WTC11 (cell line): Measurements from ENCODE around the gene CA5A. TPM values are rescaled to one million over a fixed set of nuclear protein-coding genes. Genes with fewer than 3 reads are reported as not detected.

ENCODE experiments used
- ATAC-seq: fragments of 200-7000 bp; cut with Tn5 transposase; 2 replicates; pipeline ENCODE4 v1.10.0; 2021; ENCODE audit warnings: mild to moderate bottlenecking, moderate library complexity
- CTCF ChIA-PET: fragments of 300-600 bp; sonication (Branson Sonifier 250); formaldehyde crosslinking; loops from one replicate; lab custom pipeline; 2021; ENCODE audit warnings: antibody characterized with exemption; lab: Charles Lee
- POLR2A ChIA-PET: fragments of 350-600 bp; sonication (Branson Sonifier 250); formaldehyde crosslinking; loops from one replicate; lab custom pipeline; 2021; ENCODE audit warnings: antibody characterized with exemption; lab: Charles Lee
- DNase-seq: peaks from one replicate; pipeline ENCODE4 v3.0.0; 2021; ENCODE audit warnings: low spot score
- H3K27ac Mint-ChIP-seq: 2 replicates; pipeline ENCODE4 v1.8.0; 2021; ENCODE audit warnings: mixed read lengths
- H3K27me3 Mint-ChIP-seq: 2 replicates; pipeline ENCODE4 v1.8.0; 2021; ENCODE audit warnings: low read depth, mild to moderate bottlenecking, moderate library complexity, mixed read lengths
- H3K36me3 Mint-ChIP-seq: 2 replicates; pipeline ENCODE4 v1.8.0; 2021; ENCODE audit warnings: mixed read lengths
- H3K4me1 Mint-ChIP-seq: 2 replicates; pipeline ENCODE4 v1.8.0; 2022; ENCODE audit warnings: mixed read lengths
- H3K4me3 Mint-ChIP-seq: 2 replicates; pipeline ENCODE4 v1.8.0; 2021; ENCODE audit warnings: mild to moderate bottlenecking, moderate library complexity, mixed read lengths
- H3K9me3 Mint-ChIP-seq: 2 replicates; pipeline ENCODE4 v1.8.0; 2021; ENCODE audit warnings: mixed read lengths
- CREM ChIP-seq: sonication (generic); formaldehyde crosslinking; IDR thresholded peaks from 2 replicates; pipeline ENCODE4 v1.8.1; 2022; ENCODE audit warnings: mild to moderate bottlenecking, missing genetic modification reagents, moderate library complexity
- ESRRA ChIP-seq: sonication (generic); formaldehyde crosslinking; IDR thresholded peaks from 2 replicates; pipeline ENCODE4 v1.8.1; 2022; ENCODE audit warnings: mild to moderate bottlenecking, missing genetic modification reagents, borderline replicate concordance
- IRF2 ChIP-seq: sonication (generic); formaldehyde crosslinking; IDR thresholded peaks from 2 replicates; pipeline ENCODE4 v1.8.0; 2022; ENCODE audit warnings: low read depth, missing genetic modification reagents, borderline replicate concordance
- MYBL2 ChIP-seq: sonication (generic); formaldehyde crosslinking; IDR thresholded peaks from 2 replicates; pipeline ENCODE4 v1.8.1; 2023; ENCODE audit warnings: mild to moderate bottlenecking, moderate library complexity, missing genetic modification reagents
- NR3C1 ChIP-seq: sonication (generic); formaldehyde crosslinking; conservative IDR thresholded peaks from 2 replicates; pipeline ENCODE4 v1.8.1; 2023; ENCODE audit warnings: low read depth, mild to moderate bottlenecking, missing genetic modification reagents
- PREB ChIP-seq: sonication (generic); formaldehyde crosslinking; IDR thresholded peaks from 2 replicates; pipeline ENCODE4 v1.8.1; 2022; ENCODE audit warnings: mild to moderate bottlenecking, missing genetic modification reagents, moderate library complexity, borderline replicate concordance
- TEAD1 ChIP-seq: sonication (generic); formaldehyde crosslinking; IDR thresholded peaks from 2 replicates; pipeline ENCODE4 v1.8.0; 2022; ENCODE audit warnings: mild to moderate bottlenecking, missing genetic modification reagents
- ZNF219 ChIP-seq: sonication (generic); formaldehyde crosslinking; IDR thresholded peaks from 2 replicates; pipeline ENCODE4 v1.8.0; 2023; ENCODE audit warnings: missing genetic modification reagents, mild to moderate bottlenecking, borderline replicate concordance
- ZNF263 ChIP-seq: sonication (generic); formaldehyde crosslinking; IDR thresholded peaks from 2 replicates; pipeline ENCODE4 v1.8.1; 2022; ENCODE audit warnings: low read depth, mild to moderate bottlenecking, moderate library complexity, missing genetic modification reagents
- ZNF416 ChIP-seq: fragments of 250-450 bp; sonication (Bioruptor Pico); IDR thresholded peaks from 2 replicates; pipeline ENCODE4 v1.9.0; 2021; ENCODE audit warnings: mild to moderate bottlenecking, inconsistent platforms
- ZNF671 ChIP-seq: fragments of 250-450 bp; sonication (Bioruptor Pico); IDR thresholded peaks from 2 replicates; pipeline ENCODE4 v1.8.0; 2021; ENCODE audit warnings: mild to moderate bottlenecking
- total RNA-seq: library from RNA; stranded (reverse); gene quantifications from 3 replicates; pipeline ENCODE4 v1.2.3, GENCODE V29; 2021
- TF ChIP-seq, protein P1 (sequence below): sonication (generic); formaldehyde crosslinking; IDR thresholded peaks from 2 replicates; pipeline ENCODE4 v1.8.0; 2022; ENCODE audit warnings: mild to moderate bottlenecking, missing genetic modification reagents
- TF ChIP-seq, protein P2 (sequence below): fragments of 250-450 bp; sonication (Bioruptor Pico); IDR thresholded peaks from 2 replicates; pipeline ENCODE4 v1.9.0; 2021; ENCODE audit warnings: moderate library complexity, mild to moderate bottlenecking, inconsistent platforms, borderline replicate concordance
- TF ChIP-seq, protein P3 (sequence below): sonication (generic); formaldehyde crosslinking; IDR thresholded peaks from 2 replicates; pipeline ENCODE4 v1.8.0; 2023; ENCODE audit warnings: missing genetic modification reagents
- TF ChIP-seq, protein P4 (sequence below): sonication (generic); formaldehyde crosslinking; conservative IDR thresholded peaks from 2 replicates; pipeline ENCODE4 v1.8.1; 2023; ENCODE audit warnings: mild to moderate bottlenecking, low read depth, missing genetic modification reagents, moderate library complexity
- TF ChIP-seq, protein P5 (sequence below): sonication (generic); formaldehyde crosslinking; IDR thresholded peaks from 2 replicates; pipeline ENCODE4 v1.8.1; 2022; ENCODE audit warnings: mild to moderate bottlenecking, moderate library complexity, missing genetic modification reagents

CA5A gene
- total RNA-seq, 1 experiment from 2014 or later, result not detected

- Mint-ChIP-seq H3K4me3 (no peak overlapping the region), H3K27me3 (no peaks in the 10 kb centered on the region), H3K36me3 (no peaks in the 10 kb centered on the region; the same call in 1 of the 2 replicates), H3K4me1 (peaks cover 33% of the 10 kb centered on the region), H3K9me3 (no peaks in the 10 kb centered on the region), H3K27ac (0 out of 2 replicates have a peak overlapping the region, but pooled peaks have one; percentile 55)
- ChIA-PET POLR2A (interaction anchor here (0.7 kb wide), 1 partner anchor 12 kb away, joined by 3 read pairs; the partner anchor contains the start of gene BANP), CTCF (no interaction called here)
- DNase-seq (no peak), ATAC-seq (no peak)
- TF ChIP-seq ZNF219 (CRISPR knock-in tag) (no peak), IRF2 (CRISPR knock-in tag) (no peak), ZNF263 (CRISPR knock-in tag) (no peak), MYBL2 (no peak), ESRRA (CRISPR knock-in tag) (no peak), CREM (CRISPR knock-in tag) (no peak), ZNF416 (CRISPR knock-in tag) (no peak), PREB (CRISPR knock-in tag) (no peak), TEAD1 (CRISPR knock-in tag) (no peak), NR3C1 (no peak)
- TF ChIP-seq, protein P1, sequence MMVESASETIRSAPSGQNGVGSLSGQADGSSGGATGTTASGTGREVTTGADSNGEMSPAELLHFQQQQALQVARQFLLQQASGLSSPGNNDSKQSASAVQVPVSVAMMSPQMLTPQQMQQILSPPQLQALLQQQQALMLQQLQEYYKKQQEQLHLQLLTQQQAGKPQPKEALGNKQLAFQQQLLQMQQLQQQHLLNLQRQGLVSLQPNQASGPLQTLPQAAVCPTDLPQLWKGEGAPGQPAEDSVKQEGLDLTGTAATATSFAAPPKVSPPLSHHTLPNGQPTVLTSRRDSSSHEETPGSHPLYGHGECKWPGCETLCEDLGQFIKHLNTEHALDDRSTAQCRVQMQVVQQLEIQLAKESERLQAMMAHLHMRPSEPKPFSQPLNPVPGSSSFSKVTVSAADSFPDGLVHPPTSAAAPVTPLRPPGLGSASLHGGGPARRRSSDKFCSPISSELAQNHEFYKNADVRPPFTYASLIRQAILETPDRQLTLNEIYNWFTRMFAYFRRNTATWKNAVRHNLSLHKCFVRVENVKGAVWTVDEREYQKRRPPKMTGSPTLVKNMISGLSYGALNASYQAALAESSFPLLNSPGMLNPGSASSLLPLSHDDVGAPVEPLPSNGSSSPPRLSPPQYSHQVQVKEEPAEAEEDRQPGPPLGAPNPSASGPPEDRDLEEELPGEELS (CRISPR knock-in tag), result no peak
- TF ChIP-seq, protein P2, sequence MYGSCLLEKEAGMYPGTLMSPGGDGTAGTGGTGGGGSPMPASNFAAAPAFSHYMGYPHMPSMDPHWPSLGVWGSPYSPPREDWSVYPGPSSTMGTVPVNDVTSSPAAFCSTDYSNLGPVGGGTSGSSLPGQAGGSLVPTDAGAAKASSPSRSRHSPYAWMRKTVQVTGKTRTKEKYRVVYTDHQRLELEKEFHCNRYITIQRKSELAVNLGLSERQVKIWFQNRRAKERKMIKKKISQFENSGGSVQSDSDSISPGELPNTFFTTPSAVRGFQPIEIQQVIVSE (CRISPR knock-in tag), result no peak
- TF ChIP-seq, protein P3, sequence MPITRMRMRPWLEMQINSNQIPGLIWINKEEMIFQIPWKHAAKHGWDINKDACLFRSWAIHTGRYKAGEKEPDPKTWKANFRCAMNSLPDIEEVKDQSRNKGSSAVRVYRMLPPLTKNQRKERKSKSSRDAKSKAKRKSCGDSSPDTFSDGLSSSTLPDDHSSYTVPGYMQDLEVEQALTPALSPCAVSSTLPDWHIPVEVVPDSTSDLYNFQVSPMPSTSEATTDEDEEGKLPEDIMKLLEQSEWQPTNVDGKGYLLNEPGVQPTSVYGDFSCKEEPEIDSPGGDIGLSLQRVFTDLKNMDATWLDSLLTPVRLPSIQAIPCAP (CRISPR knock-in tag), result no peak
- TF ChIP-seq, all 79 proteins: peak for 0
Observed at GRCh38 chr16:87963400-87963799, 27.1 kb upstream of the CA5A start.

DNA sequence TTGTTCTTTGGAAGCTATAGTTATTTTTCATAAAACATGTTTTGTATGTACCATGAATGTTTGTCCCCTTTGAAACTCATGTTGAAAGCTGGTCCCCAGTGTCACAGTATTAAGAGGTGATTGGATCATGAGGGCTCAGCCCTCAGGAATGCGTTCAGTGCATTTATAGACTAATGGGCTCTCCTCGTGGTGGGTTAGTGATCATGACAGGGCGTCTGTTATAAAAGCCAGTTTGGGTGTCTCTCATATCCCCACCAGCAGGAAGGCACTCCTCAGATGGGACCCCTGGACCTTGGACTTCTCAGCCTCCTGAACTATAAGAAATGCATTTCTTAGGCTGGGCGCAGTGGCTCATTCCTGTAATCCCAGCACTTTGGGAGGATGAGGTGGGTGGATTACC lies 25.3 kb upstream of the CA5A start:
- TF ChIP-seq, protein P4, sequence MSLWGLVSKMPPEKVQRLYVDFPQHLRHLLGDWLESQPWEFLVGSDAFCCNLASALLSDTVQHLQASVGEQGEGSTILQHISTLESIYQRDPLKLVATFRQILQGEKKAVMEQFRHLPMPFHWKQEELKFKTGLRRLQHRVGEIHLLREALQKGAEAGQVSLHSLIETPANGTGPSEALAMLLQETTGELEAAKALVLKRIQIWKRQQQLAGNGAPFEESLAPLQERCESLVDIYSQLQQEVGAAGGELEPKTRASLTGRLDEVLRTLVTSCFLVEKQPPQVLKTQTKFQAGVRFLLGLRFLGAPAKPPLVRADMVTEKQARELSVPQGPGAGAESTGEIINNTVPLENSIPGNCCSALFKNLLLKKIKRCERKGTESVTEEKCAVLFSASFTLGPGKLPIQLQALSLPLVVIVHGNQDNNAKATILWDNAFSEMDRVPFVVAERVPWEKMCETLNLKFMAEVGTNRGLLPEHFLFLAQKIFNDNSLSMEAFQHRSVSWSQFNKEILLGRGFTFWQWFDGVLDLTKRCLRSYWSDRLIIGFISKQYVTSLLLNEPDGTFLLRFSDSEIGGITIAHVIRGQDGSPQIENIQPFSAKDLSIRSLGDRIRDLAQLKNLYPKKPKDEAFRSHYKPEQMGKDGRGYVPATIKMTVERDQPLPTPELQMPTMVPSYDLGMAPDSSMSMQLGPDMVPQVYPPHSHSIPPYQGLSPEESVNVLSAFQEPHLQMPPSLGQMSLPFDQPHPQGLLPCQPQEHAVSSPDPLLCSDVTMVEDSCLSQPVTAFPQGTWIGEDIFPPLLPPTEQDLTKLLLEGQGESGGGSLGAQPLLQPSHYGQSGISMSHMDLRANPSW (CRISPR knock-in tag), result no peak
- no peak for TF ChIP-seq ZNF671 (CRISPR knock-in tag)
- TF ChIP-seq, protein P5, sequence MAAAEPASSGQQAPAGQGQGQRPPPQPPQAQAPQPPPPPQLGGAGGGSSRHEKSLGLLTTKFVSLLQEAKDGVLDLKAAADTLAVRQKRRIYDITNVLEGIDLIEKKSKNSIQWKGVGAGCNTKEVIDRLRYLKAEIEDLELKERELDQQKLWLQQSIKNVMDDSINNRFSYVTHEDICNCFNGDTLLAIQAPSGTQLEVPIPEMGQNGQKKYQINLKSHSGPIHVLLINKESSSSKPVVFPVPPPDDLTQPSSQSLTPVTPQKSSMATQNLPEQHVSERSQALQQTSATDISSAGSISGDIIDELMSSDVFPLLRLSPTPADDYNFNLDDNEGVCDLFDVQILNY (CRISPR knock-in tag), result no peak
- no peak for TF ChIP-seq ESRRA (CRISPR knock-in tag)
- no peaks in the 10 kb centered on the region for H3K27me3 Mint-ChIP-seq
- peaks cover 9% of the 10 kb centered on the region for H3K36me3 Mint-ChIP-seq
- peaks cover 36% of the 10 kb centered on the region for H3K4me1 Mint-ChIP-seq
- no peak for DNase-seq
- H3K9me3 Mint-ChIP-seq, result no peaks in the 10 kb centered on the region
- CTCF ChIA-PET, result interaction anchor here (1.4 kb wide), 1 partner anchor 192 kb away, joined by 3 read pairs; no protein-coding TSS in a partner anchor
- ATAC-seq, result no peak
- no peak overlapping the region for H3K4me3 Mint-ChIP-seq
- H3K27ac Mint-ChIP-seq, result peak overlapping the region; percentile 78; the same call in 1 of the 2 replicates
- POLR2A ChIA-PET, result interaction anchor here (0.7 kb wide), 1 partner anchor 313 kb away, joined by 4 read pairs; no protein-coding TSS in a partner anchor
